H9 (cell line): ENCODE data around the gene TMOD1. TPM values are rescaled to one million over a fixed set of nuclear protein-coding genes. Genes with fewer than 3 reads are reported as not detected.

Experiments used
- DNase-seq: peaks from one replicate; pipeline ENCODE4 v3.0.0-alpha.2; 2017
- H2AFZ ChIP-seq: one replicate; pipeline ENCODE4 v1.6.1; 2013; ENCODE audit warnings: mild to moderate bottlenecking, low read length, control low read depth, moderate library complexity
- H2AK5ac ChIP-seq: 2 replicates; pipeline ENCODE4 v1.6.1; 2013; ENCODE audit warnings: low read length, control low read depth, mixed read lengths; ENCODE audit not compliant: insufficient read length
- H2BK120ac ChIP-seq: one replicate; pipeline ENCODE4 v1.6.1; 2013; ENCODE audit warnings: low read depth, mild to moderate bottlenecking, low read length, control low read depth, inconsistent platforms; ENCODE audit not compliant: poor library complexity, severe bottlenecking
- H2BK12ac ChIP-seq: 2 replicates; pipeline ENCODE4 v1.6.1; 2013; ENCODE audit warnings: low read length, control low read depth, mixed read lengths, low read depth; ENCODE audit not compliant: insufficient read length
- H2BK15ac ChIP-seq: 2 replicates; pipeline ENCODE4 v1.6.1; 2013; ENCODE audit warnings: low read depth, low read length, control low read depth
- H2BK20ac ChIP-seq: one replicate; pipeline ENCODE4 v1.6.1; 2013; ENCODE audit warnings: low read depth, mild to moderate bottlenecking, low read length, control low read depth, inconsistent platforms; ENCODE audit not compliant: poor library complexity, severe bottlenecking
- H2BK5ac ChIP-seq: 2 replicates; pipeline ENCODE4 v1.6.1; 2013; ENCODE audit warnings: low read length, control low read depth, mixed read lengths; ENCODE audit not compliant: insufficient read length
- H3K14ac ChIP-seq: 2 replicates; pipeline ENCODE4 v1.6.1; 2013; ENCODE audit warnings: low read length, control low read depth; ENCODE audit not compliant: insufficient read depth
- H3K18ac ChIP-seq: 2 replicates; pipeline ENCODE4 v1.6.1; 2013; ENCODE audit warnings: low read depth, mild to moderate bottlenecking, mixed read lengths, low read length, control low read depth; ENCODE audit not compliant: insufficient read length
- H3K23ac ChIP-seq: 2 replicates; pipeline ENCODE4 v1.6.1; 2013; ENCODE audit warnings: low read length, control low read depth, mixed read lengths, low read depth; ENCODE audit not compliant: insufficient read length
- H3K23me2 ChIP-seq: 2 replicates; pipeline ENCODE4 v1.6.1; 2013; ENCODE audit warnings: low read depth, mild to moderate bottlenecking, mixed read lengths, low read length, control low read depth; ENCODE audit not compliant: insufficient read length, poor library complexity, severe bottlenecking
- H3K27ac ChIP-seq: 2 replicates; pipeline ENCODE4 v1.5.1; 2013; ENCODE audit warnings: low read length, control low read depth, mixed read lengths, low read depth; ENCODE audit not compliant: insufficient read length
- H3K27me3 ChIP-seq: 2 replicates; pipeline ENCODE4 v1.6.1; 2013; ENCODE audit warnings: low read length, control low read depth, inconsistent platforms; ENCODE audit not compliant: insufficient read depth
- H3K4ac ChIP-seq: 2 replicates; pipeline ENCODE4 v1.6.1; 2013; ENCODE audit warnings: low read depth, mild to moderate bottlenecking, control low read depth, inconsistent platforms, low read length, moderate library complexity
- H3K4me1 ChIP-seq: 2 replicates; pipeline ENCODE4 v1.6.1; 2013; ENCODE audit warnings: low read length, control low read depth, inconsistent platforms; ENCODE audit not compliant: insufficient read depth
- H3K4me2 ChIP-seq: 2 replicates; pipeline ENCODE4 v1.6.1; 2013; ENCODE audit warnings: low read length, control low read depth, mixed read lengths; ENCODE audit not compliant: insufficient read length, insufficient read depth
- H3K56ac ChIP-seq: 2 replicates; pipeline ENCODE4 v1.6.1; 2013; ENCODE audit warnings: low read depth, mild to moderate bottlenecking, mixed read lengths, low read length, control low read depth; ENCODE audit not compliant: insufficient read length
- H3K79me1 ChIP-seq: 2 replicates; pipeline ENCODE4 v1.6.1; 2013; ENCODE audit warnings: low read depth, mild to moderate bottlenecking, moderate library complexity, low read length, control low read depth, inconsistent platforms; ENCODE audit not compliant: insufficient read depth, poor library complexity, severe bottlenecking
- H3K79me2 ChIP-seq: 2 replicates; pipeline ENCODE4 v1.6.1; 2013; ENCODE audit warnings: low read length, control low read depth, inconsistent platforms; ENCODE audit not compliant: insufficient read depth
- H3K9ac ChIP-seq: 2 replicates; pipeline ENCODE4 v1.6.1; 2013; ENCODE audit warnings: low read length, control low read depth, mixed read lengths; ENCODE audit not compliant: insufficient read length; ENCODE audit errors: extremely low read depth
- H3K9me3 ChIP-seq: one replicate; pipeline ENCODE4 v1.6.1; 2013; ENCODE audit warnings: low read depth, low read length, inconsistent platforms; ENCODE audit not compliant: control insufficient read depth
- H3T11ph ChIP-seq: one replicate; pipeline ENCODE4 v1.6.1; 2013; ENCODE audit warnings: mild to moderate bottlenecking, low read length, control low read depth, inconsistent platforms
- H4K20me1 ChIP-seq: one replicate; pipeline ENCODE4 v1.6.1; 2013; ENCODE audit not compliant: control insufficient read depth, insufficient read length, insufficient read depth
- H4K5ac ChIP-seq: 2 replicates; pipeline ENCODE4 v1.6.1; 2013; ENCODE audit warnings: low read depth, mild to moderate bottlenecking, mixed read lengths, low read length, control low read depth; ENCODE audit not compliant: insufficient read length
- H4K8ac ChIP-seq: replicated peaks from 2 replicates; pipeline ENCODE4 v1.6.1; 2013; ENCODE audit warnings: low read length, control low read depth, mixed read lengths, low read depth; ENCODE audit not compliant: insufficient read length
- H4K91ac ChIP-seq: 2 replicates; pipeline ENCODE4 v1.6.1; 2013; ENCODE audit warnings: low read depth, mild to moderate bottlenecking, moderate library complexity, mixed read lengths, low read length, control low read depth; ENCODE audit not compliant: insufficient read length
- H3K27ac Mint-ChIP-seq, 3 experiments: 2 replicates in 2 of 3; 3 replicates in 1 of 3; pipeline ENCODE4 v1.8.0; 2020 to 2021; ENCODE audit warnings: mixed read lengths in 3 of 3, mild to moderate bottlenecking in 1 of 3, moderate library complexity in 1 of 3
- H3K27me3 Mint-ChIP-seq: 2 replicates; pipeline ENCODE4 v1.8.0; 2021; ENCODE audit warnings: low read depth, mild to moderate bottlenecking, moderate library complexity, mixed read lengths
- H3K36me3 Mint-ChIP-seq, 3 experiments: 2 replicates in 2 of 3; 3 replicates in 1 of 3; pipeline ENCODE4 v1.8.0; 2020 to 2021; ENCODE audit warnings: low read depth in 3 of 3, mixed read lengths in 3 of 3; ENCODE audit not compliant: insufficient read depth in 1 of 3
- H3K4me1 Mint-ChIP-seq, 2 experiments: 2 replicates each; pipeline ENCODE4 v1.8.0; 2020; ENCODE audit warnings: mixed read lengths in 2 of 2
- H3K4me3 Mint-ChIP-seq, 2 experiments: 2 replicates in 1 of 2; 3 replicates in 1 of 2; pipeline ENCODE4 v1.8.0; 2020 to 2021; ENCODE audit warnings: mild to moderate bottlenecking in 2 of 2, mixed read lengths in 2 of 2, moderate library complexity in 1 of 2
- H3K9me3 Mint-ChIP-seq, 2 experiments: 2 replicates in 1 of 2; 3 replicates in 1 of 2; pipeline ENCODE4 v1.8.0; 2020; ENCODE audit warnings: mild to moderate bottlenecking in 2 of 2, mixed read lengths in 2 of 2, moderate library complexity in 1 of 2
- CTCF ChIP-seq: fragments of 200-600 bp; sonication (generic); conservative IDR thresholded peaks from 3 replicates; pipeline ENCODE4 v1.8.0; 2021; ENCODE audit warnings: antibody characterized with exemption, mild to moderate bottlenecking
- WGBS: extraction: QIAGEN DNeasy Blood & Tissue Kit; methylation state at CpG from one replicate; pipeline ENCODE4 v1.1.7; 2013; ENCODE audit warnings: missing lambda C conversion rate, low lambda C conversion rate, mixed read lengths; ENCODE audit not compliant: insufficient read length; ENCODE audit errors: extremely low coverage; 5-methylcytosine and 5-hydroxymethylcytosine counted together
- total RNA-seq: library from RNA; stranded (reverse); gene quantifications from 2 replicates; pipeline ENCODE4 v1.2.1, GENCODE V29; 2021

The TMOD1 gene
- total RNA-seq, 1 experiment from 2014 or later = 0.98 TPM

GRCh38 chr9:97592126-97592525, 90.7 kb downstream of the TMOD1 start:
- Mint-ChIP-seq H3K4me3 (no peak overlapping the region), H3K9me3 (peaks cover under 1 to 5% of the 10 kb centered on the region in 2 experiments; a peak in 2 of 5 replicates), H3K36me3 (peaks cover 0 to 8% (median 4%) of the 10 kb centered on the region in 3 experiments; a peak in 4 of 7 replicates), H3K27ac (no peak overlapping the region), H3K27me3 (no peaks in the 10 kb centered on the region), H3K4me1 (peaks cover 7 to 10% of the 10 kb centered on the region in 2 experiments)
- H3T11ph ChIP-seq = no peak overlapping the region
- no peak overlapping the region for H3K14ac ChIP-seq
- H4K5ac ChIP-seq = no peak overlapping the region
- H3K23me2 ChIP-seq = no peaks in the 10 kb centered on the region
- H4K91ac ChIP-seq = no peak overlapping the region
- no peak for DNase-seq
- H4K20me1 ChIP-seq = no peaks in the 10 kb centered on the region
- H3K27me3 ChIP-seq = no peaks in the 10 kb centered on the region
- H3K79me1 ChIP-seq = no peaks in the 10 kb centered on the region
- no peaks in the 10 kb centered on the region for H3K4me1 ChIP-seq
- no peak overlapping the region for H2AK5ac ChIP-seq
- H3K4ac ChIP-seq = no peak overlapping the region
- H2AFZ ChIP-seq = no peak overlapping the region
- H2BK120ac ChIP-seq = no peak overlapping the region
- H2BK20ac ChIP-seq = no peak overlapping the region
- TF ChIP-seq CTCF = no peak
- no peak overlapping the region for H3K18ac ChIP-seq
- no peak overlapping the region for H3K27ac ChIP-seq
- H3K9ac ChIP-seq = no peak overlapping the region
- H3K23ac ChIP-seq = no peak overlapping the region
- H2BK12ac ChIP-seq = no peak overlapping the region
- no peak overlapping the region for H3K4me2 ChIP-seq
- no CpG with 5 or more reads among the region's 1 CpG for WGBS
- no peak overlapping the region for H2BK5ac ChIP-seq
- H3K79me2 ChIP-seq = no peaks in the 10 kb centered on the region
- no peak overlapping the region for H2BK15ac ChIP-seq
- no peaks in the 10 kb centered on the region for H3K9me3 ChIP-seq
- H4K8ac ChIP-seq = no peak overlapping the region
- H3K56ac ChIP-seq = no peak overlapping the region
